Ovary (tissue), 9 donors: Measurements from ENCODE around the gene EFCAB6. TPM values are rescaled to one million over a fixed set of nuclear protein-coding genes. Genes with fewer than 3 reads are reported as not detected.

Experiments used
- DNase-seq, 5 donors: peaks; one replicate each; pipeline ENCODE4 v3.0.0-alpha.2; 2019 to 2020
- H3K27ac ChIP-seq, 2 donors: fragments of 200-600 bp; one replicate each; pipeline versions ENCODE4 v1.5.1 to v1.8.0; 2019 to 2022
- H3K27me3 ChIP-seq: fragments of 200-600 bp; one replicate; pipeline ENCODE4 v1.8.0; 2022
- H3K36me3 ChIP-seq: fragments of 200-600 bp; sonication (generic); one replicate; pipeline ENCODE4 v1.5.1; 2019
- H3K4me1 ChIP-seq: one replicate; pipeline ENCODE4 v1.8.1; 2013; ENCODE audit warnings: mild to moderate bottlenecking, moderate library complexity; ENCODE audit not compliant: insufficient read depth
- H3K4me3 ChIP-seq: fragments of 200-600 bp; sonication (generic); one replicate; pipeline ENCODE4 v1.5.1; 2017
- H3K9me3 ChIP-seq, 2 donors: fragments of 200-600 bp in 1 of 2; sonication (generic) in 1 of 2; one replicate each; pipeline versions ENCODE4 v1.5.1 to v1.8.1; 2013 to 2019; ENCODE audit warnings: mild to moderate bottlenecking in 1 of 2, moderate library complexity in 1 of 2
- EP300 ChIP-seq: sonication (generic); formaldehyde crosslinking; IDR thresholded peaks from one replicate; pipeline ENCODE4 v1.6.1; 2017; ENCODE audit warnings: antibody characterized with exemption
- POLR2A ChIP-seq: fragments of 450-650 bp; IDR thresholded peaks from one replicate; pipeline ENCODE4 v1.6.1; 2017; ENCODE audit warnings: antibody characterized with exemption, mild to moderate bottlenecking, moderate library complexity
- WGBS, 3 donors: extraction: QIAGEN DNeasy Blood & Tissue Kit in 1 of 3; methylation state at CpG; one replicate each; pipeline versions ENCODE4 v1.1.5 to v1.1.7; 2013 to 2017; 5-methylcytosine and 5-hydroxymethylcytosine counted together
- intact Hi-C, 4 donors: fragments of 100-400 bp; cut with DNase I; formaldehyde crosslinking; loops; one replicate each; pipeline versions ENCODE4 v1.11.0 to v1.15.1; 2022 to 2023
- polyA plus RNA-seq, 2 donors: library from polyadenylated mRNA; stranded (reverse); fragments of 200-250 nt in 1 of 2; fragments of 350-450 nt in 1 of 2; fragmentation: Illumina TruSeq in 1 of 2; extraction: RNeasy Lipid Tissue Mini Kit (QIAGEN cat#74804) in 1 of 2; gene quantifications; one replicate each; pipeline ENCODE4 v1.2.3, GENCODE V29; 2013 to 2014
- total RNA-seq, 7 donors: library from RNA; depleted of rRNA in 2 of 7; stranded (reverse); fragments of >200 nt in 2 of 7; fragmentation: NEBNext Ultra II Directional in 3 of 7; extraction: Animal tissue kit (Norgen Biotek cat#: 25700) in 3 of 7; gene quantifications; one replicate each; pipeline versions ENCODE4 v1.1.0 to v1.2.4, GENCODE V29; 2016 to 2023
- TF ChIP-seq, protein P1 (sequence below), 3 donors: fragments of 450-650 bp in 2 of 3; fragments of 200-600 bp in 1 of 3; IDR thresholded peaks; one replicate each; pipeline versions ENCODE4 v1.5.1 to v1.8.0; 2016 to 2022; ENCODE audit warnings: antibody characterized with exemption in 3 of 3, mild to moderate bottlenecking in 1 of 3
- donor health status: DM: no; HTN: no; CAD: no; lungs with moderate emphysema.
- donor health status: DM: no; HTN: no; CAD: no.
- donor health status: Bipolar disorder and iron deficiency.
- donor health status: DM: yes; HTN: yes; CAD: no.
- donor health status: DM: no; HTN: no; CAD: no.
- donor health status: DM: yes; HTN: yes; CAD: no.

Gene EFCAB6
- total and polyA plus RNA-seq, 9 donors = 1.00 to 17.5 (median 6.7) TPM

DNA sequence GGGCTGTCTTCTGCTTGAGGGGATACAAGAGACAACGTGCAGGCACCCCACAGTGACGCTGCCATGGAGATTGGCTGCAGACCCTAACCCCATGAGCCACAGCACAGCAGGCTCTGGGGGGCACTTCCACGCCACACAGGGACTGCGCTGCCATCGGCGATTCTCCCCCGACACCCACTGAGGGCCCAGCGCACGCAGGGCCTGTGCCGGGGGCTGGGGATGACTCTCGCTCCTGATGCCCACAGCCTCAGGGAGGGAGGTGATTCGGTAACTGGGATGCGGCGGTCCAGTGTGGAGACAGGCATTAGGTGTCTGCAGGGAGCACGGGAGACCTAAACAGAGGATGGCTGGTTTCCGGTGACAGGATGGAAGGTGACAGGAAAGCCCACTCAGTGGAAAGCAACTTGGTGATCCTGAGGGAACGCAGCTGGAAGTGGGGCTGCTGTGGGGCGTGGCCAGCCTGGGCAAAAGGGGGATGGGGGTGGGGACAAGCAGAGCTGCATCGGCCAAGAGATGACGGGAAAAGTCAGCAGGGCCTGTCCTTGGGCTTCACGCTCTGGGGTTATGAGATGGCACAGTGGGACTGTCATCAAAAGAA lies 37.7 kb downstream of the EFCAB6 start:
- no peak overlapping the region for H3K4me3 ChIP-seq
- H3K4me1 ChIP-seq = no peaks in the 10 kb centered on the region
- H3K36me3 ChIP-seq = no peaks in the 10 kb centered on the region
- TF ChIP-seq POLR2A (no peak), EP300 (no peak)
- TF ChIP-seq, protein P1, sequence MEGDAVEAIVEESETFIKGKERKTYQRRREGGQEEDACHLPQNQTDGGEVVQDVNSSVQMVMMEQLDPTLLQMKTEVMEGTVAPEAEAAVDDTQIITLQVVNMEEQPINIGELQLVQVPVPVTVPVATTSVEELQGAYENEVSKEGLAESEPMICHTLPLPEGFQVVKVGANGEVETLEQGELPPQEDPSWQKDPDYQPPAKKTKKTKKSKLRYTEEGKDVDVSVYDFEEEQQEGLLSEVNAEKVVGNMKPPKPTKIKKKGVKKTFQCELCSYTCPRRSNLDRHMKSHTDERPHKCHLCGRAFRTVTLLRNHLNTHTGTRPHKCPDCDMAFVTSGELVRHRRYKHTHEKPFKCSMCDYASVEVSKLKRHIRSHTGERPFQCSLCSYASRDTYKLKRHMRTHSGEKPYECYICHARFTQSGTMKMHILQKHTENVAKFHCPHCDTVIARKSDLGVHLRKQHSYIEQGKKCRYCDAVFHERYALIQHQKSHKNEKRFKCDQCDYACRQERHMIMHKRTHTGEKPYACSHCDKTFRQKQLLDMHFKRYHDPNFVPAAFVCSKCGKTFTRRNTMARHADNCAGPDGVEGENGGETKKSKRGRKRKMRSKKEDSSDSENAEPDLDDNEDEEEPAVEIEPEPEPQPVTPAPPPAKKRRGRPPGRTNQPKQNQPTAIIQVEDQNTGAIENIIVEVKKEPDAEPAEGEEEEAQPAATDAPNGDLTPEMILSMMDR (IDR thresholded peaks at IDR 0.05) = no peak
- DNase-seq = no peak
- intact Hi-C loops = no loop called here
- no peak overlapping the region for H3K27ac ChIP-seq
- no peaks in the 10 kb centered on the region for H3K9me3 ChIP-seq
- no peaks in the 10 kb centered on the region for H3K27me3 ChIP-seq
- WGBS, 3 donors = 94 to 96% (median 96%) methylated on average over 21 of the region's 21 CpGs

DNA sequence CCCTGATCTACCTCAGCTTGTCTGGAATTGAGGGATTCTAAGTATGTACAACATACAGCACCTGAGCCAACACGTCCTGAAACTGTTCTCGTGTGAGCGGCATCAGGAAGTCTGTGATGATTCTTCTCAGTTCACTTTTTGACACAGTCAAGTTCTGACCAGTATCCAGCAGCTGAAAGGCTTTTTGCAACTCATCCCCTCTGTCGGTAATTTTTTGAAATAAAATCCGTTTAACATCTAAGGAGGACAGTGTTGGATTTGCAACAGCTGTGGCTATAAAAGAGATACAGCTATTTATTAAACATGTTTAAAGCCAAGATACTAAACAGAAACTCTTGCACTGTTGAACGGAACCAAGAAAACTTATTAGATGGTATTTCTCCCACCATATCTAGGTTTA lies 39.3 kb downstream of the EFCAB6 start:
- no peaks in the 10 kb centered on the region for H3K36me3 ChIP-seq
- no peaks in the 10 kb centered on the region for H3K27me3 ChIP-seq
- TF ChIP-seq EP300 (no peak), POLR2A (no peak)
- TF ChIP-seq, protein P1 (IDR thresholded peaks at IDR 0.05) = no peak
- intact Hi-C loops = no loop called here
- WGBS, 3 donors = 21 to 36% (median 35%) methylated on average over 6 of the region's 6 CpGs
- DNase-seq = no peak
- no peaks in the 10 kb centered on the region for H3K4me1 ChIP-seq
- H3K4me3 ChIP-seq = no peak overlapping the region
- no peaks in the 10 kb centered on the region for H3K9me3 ChIP-seq
- H3K27ac ChIP-seq = no peak overlapping the region

- no peak for DNase-seq
- H3K27ac ChIP-seq = no peak overlapping the region
- H3K9me3 ChIP-seq = no peaks in the 10 kb centered on the region
- no peaks in the 10 kb centered on the region for H3K4me1 ChIP-seq
- 91 to 98% (median 95%) methylated on average over 4 of the region's 4 CpGs for WGBS, 3 donors
- intact Hi-C loops = no loop called here
- no peaks in the 10 kb centered on the region for H3K27me3 ChIP-seq
- no peak for TF ChIP-seq EP300
- TF ChIP-seq, protein P1 (IDR thresholded peaks at IDR 0.05) = no peak
- no peak for TF ChIP-seq POLR2A
- H3K36me3 ChIP-seq = no peaks in the 10 kb centered on the region
- no peak overlapping the region for H3K4me3 ChIP-seq
Observed at GRCh38 chr22:43755452-43755851, 56.7 kb downstream of the EFCAB6 start.

GRCh38 chr22:43755011-43755410 lies 57.1 kb downstream of the EFCAB6 start:
- no peak overlapping the region for H3K27ac ChIP-seq
- no peak overlapping the region for H3K4me3 ChIP-seq
- 88 to 92% (median 90%) methylated on average over 2 of the region's 2 CpGs for WGBS, 3 donors
- no peaks in the 10 kb centered on the region for H3K27me3 ChIP-seq
- DNase-seq = no peak
- TF ChIP-seq, protein P1 (IDR thresholded peaks at IDR 0.05) = no peak
- TF ChIP-seq POLR2A (no peak), EP300 (no peak)
- H3K36me3 ChIP-seq = no peaks in the 10 kb centered on the region
- intact Hi-C loops = no loop called here
- H3K9me3 ChIP-seq = no peaks in the 10 kb centered on the region
- H3K4me1 ChIP-seq = no peaks in the 10 kb centered on the region
